ENCODE measurements around the gene FAM163B.

Gene FAM163B

DNA sequence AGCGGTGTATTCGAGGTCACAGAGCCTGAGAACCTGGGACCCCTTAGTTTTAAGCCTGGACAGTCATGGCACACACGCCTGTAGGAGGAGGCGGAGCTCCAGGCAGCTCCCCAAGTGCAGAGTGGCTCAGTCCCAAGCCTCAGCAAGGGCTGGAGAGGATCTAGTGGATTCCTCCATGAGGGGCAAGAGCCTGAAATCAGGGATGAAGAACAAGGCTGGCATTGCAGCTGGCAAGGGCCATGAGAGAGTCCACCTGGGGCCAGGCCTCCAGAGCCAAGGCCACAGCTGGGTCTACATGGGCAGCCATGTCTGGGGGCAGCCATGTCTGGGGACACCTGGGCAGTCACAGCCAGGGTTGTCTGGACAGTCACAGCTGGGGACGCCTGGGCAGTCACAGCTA is 52.8 kb downstream of the FAM163B start:
- FAIRE-seq (no peak), DNase-seq (ENCODE audit: insufficient read length, low spot score) (no peak)

DNA sequence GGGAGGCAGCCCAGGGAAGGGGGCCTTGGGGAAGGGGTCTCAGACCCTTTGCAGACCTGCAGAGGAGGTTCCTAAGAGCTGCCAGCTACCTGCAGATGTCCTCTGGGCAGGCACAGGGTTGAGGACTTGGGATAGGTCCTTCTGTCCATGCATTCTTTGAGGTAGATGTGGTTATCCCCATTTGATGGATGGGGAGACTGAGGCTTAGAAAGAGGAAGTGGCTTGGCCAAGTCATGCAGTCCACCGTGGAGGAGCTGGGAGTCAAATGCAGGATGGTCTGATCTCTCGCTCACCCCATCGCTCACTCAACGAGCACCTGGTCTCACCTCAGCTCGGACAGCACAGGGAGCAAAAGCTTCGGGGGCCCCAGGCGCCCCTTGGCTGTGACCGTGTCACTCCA is 54.5 kb downstream of the FAM163B start:
- FAIRE-seq (no peak), DNase-seq (ENCODE audit: insufficient read length, low spot score) (no peak)

DNA sequence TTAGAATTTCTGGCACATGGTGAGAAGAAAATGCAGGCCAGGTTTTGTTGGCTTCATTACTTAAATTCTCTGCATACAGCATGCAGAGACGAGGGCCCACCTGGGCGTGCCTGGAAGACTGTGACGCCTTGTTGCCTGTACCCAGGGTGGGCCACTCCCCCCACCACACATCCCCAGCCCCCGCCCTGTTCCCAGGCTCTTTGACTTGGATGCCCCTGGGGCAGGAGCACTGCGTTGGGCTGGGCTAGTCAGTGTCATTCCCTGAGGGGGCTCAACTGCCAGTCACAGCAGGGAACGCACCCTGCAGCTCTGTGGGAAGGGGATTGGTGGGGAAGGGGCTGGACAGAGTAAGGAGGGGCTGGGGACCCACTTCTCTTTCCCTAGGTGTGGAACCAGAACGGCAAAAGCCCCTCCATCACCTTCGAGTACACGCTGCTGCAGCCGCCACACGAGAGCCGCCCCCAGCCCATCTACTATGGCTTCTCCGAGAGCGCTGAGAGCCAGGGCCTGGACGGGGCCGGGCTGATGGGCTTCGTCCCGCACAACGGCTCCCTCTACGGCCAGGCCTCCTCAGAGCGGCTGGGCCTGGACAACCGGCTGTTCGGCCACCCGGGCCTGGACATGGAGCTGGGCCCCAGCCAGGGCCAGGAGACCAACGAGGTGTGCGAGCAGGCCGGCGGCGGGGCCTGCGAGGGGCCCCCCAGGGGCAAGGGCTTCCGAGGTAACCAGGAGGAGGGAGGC is 55.0 kb downstream of the FAM163B start:
- DNase-seq (ENCODE audit: insufficient read length, low spot score) (no peak), FAIRE-seq (no peak)

DNA sequence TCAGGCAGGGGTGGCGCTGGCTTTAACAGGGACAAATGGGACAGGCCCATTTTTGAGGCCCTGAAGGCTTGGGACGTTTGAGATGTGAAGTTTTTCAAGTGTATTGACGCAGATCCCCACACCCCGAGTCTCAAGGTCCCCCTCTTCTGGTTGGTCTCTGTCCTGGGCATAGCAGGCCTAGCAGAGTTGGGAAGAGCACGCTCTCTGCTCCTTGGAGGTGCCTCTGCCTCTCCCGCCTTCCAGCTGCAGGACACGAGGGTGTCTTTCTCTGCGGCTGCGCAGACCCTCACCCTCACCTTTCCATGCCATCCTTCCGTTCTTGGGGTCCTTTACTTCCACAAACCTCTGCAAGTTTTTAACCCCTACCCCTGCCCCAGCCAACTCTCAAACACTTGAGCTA is 56.1 kb downstream of the FAM163B start:
- DNase-seq (ENCODE audit: insufficient read length, low spot score) (no peak), FAIRE-seq (no peak)

DNA sequence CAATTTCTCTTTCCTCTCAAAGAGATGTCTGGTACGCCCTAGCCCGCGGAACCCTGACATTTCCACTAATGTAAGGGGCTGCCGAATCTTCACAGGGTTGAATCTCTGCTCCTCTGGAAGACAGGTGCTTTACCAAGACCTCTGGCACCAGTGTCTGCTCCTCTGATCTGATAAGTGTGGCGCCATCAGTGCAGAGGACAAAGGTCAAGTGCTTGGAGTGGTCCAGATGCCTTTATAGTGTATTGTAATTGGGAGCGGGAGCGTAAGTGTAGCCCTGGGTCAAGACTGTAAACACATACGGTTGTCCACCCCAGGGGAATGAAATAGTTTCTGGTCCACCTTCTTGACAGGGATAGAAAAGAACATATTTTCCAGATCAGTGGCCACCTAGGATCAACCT is 57.0 kb downstream of the FAM163B start:
- DNase-seq (ENCODE audit: insufficient read length, low spot score), result no peak
- FAIRE-seq, result no peak

DNA sequence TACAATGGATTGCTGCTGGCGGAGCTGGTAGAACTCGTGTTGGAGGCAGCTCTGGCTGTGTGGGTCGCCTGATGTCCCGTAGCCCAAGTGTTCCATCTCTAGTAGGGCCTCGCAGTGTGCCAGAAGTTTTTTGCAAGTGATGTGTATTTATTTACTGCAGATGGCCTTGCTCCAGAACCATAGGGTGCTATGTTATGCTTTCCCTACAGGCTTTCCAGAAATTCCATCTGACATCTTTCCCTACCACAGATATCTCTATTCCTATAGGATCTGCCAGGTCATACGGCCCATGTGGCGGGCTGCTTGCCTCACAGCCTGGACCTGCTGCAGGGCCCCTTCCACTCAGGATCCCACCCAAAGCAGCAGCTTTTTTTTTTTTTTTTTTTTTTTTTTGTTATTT is 57.7 kb downstream of the FAM163B start:
- no peak for FAIRE-seq
- DNase-seq (ENCODE audit: insufficient read length, low spot score), result no peak

DNA sequence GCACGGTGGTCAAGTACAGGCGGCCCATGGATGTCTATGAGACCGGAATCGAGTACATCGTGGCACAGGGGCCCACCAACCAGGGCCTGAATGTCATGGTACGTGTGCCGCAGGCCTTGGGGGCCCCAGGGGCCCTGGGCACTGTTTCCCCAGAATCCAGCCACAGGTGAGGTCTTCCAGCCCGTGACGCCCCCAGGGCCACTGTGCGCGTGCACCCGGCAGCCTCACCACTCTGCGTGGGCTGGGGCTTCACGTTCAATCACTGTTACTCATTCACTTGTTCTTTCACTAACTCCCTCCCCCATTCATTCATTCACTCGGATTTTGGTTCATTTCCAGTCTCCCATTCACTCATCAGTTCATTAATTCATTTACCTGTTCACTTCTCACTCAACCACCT is 62.1 kb downstream of the FAM163B start:
- DNase-seq (ENCODE audit: insufficient read length, low spot score) (no peak), FAIRE-seq (no peak)

DNA sequence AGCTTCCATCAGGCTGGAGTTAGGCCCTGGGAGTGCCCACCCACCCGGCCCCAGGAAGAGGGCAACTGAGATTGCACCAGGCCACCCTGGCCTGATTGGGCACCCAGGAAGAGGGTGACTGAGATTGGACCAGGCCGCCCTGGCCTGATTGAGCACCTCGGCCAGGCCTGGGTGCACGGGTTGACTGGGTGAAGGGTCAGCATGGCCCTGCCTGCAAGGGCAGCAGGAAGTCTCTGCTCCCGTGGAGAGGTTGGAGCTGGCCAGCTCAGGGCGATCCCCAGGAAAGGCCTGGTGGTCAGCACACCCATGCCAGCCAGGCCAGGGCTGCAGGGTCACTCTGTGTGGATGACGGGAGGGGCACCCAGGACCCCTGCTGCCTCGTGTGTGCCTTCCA is 62.9 kb downstream of the FAM163B start:
- DNase-seq (ENCODE audit: insufficient read length, low spot score), result no peak
- FAIRE-seq, result no peak

DNA sequence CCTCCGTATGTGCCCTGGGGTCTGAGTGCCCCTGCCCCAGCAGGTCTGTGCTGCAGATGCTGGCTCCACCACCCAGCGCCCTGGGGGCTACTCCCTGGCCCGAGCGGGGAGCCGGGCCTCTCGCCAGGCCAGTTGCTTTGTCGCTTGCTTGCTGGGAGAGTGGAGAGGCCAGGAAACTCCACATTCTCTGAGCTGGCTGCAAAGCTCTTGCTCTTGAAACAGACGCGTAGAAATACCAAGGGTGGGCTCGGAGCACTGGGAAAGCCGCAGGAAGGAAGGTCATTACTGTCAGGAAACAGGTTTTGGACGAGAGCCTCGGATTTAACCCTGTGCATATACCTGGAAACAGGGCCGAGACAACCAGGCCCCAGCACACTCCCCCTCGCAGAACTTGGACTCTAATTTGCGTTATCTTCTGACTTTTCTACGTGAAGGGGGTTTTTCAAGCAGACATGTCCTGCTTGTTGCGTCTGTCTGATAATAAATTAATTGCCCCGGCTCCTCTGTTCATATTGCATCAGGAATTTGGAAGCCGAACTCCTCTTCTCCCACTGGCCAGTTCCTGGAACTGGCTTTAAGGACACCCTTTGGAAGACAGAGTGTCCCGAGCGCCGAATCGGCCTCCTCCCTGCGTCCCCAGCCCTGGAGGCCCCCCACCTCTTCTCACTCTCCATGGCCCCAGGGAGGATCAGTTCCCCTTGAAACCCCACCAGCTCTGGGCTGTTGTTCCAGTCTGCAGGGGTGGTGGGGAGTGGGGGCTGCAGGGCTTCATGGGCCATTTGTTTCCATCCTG is 63.5 kb downstream of the FAM163B start:
- DNase-seq (ENCODE audit: insufficient read length, low spot score), result no peak
- FAIRE-seq, result no peak

DNA sequence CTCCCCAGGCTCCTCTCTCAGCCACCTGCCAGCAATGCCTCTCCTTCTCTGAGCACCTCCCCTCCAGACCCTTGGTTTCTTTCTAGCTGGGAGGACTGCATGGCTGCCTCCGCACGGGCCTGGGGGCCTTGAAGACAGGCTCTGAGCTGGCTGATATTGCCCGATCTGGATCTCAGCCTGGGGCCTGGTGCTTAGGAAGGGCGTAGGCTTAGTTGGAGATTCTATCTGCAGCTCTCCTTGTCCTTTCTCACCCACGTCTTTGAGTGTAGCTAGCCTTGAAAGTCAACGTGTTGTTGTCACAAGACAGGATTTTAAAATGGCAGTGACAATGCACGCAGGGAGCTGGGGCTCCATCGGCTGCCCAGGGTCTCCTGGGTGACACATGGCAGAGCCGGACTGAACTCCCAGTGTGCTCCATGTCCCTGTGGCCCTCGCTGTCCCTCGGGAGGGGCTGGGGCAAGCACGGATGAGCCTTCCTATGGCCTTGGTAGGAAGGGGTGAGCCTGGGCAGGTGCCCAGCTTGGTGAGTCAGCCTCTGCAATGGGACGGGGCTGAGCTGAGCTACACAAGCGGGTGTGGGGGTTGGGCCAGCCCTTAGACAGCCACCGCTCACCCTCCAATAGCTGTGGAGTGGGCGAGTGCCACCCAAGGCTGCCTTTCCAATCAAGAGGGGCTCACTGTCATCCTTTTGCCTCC is 65.3 kb downstream of the FAM163B start:
- DNase-seq (ENCODE audit: insufficient read length, low spot score), result no peak
- no peak for FAIRE-seq

DNA sequence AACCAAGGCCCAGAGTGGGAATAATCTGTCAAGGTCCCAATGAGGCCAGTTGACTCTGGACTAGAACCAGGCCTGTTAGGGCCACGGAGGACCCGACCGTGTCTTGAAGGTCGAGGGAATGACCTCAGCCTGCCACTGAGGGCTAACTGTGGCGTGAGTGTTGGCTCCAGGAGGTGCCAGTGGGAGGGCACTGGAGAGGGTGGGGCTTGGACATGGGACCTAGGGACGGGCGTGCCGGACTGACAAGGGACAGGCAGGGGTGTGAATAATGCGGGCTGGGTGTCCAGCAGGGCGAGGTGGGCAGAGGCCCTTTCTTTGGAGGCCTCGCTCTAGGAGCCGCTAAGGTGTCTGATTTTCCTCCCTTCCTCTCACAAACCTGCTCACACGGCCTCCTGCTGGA is 67.2 kb downstream of the FAM163B start:
- FAIRE-seq, result no peak
- DNase-seq (ENCODE audit: insufficient read length, low spot score), result no peak

DNA sequence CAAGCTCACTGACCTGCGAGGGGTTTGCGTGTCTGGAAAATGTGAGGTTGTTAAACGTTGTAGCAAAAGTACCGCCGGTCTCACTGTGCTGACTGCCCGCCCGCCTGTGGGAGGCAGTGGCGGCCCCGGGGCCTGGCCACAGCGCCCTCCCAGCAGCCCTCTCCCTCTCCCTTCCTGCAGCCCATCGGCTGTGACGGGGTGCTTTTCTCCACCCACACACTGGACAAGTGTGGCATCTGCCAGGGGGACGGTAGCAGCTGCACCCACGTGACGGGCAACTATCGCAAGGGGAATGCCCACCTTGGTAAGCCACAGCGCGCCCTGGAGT is 68.5 kb downstream of the FAM163B start:
- no peak for DNase-seq (ENCODE audit: insufficient read length, low spot score)
- FAIRE-seq, result no peak

DNA sequence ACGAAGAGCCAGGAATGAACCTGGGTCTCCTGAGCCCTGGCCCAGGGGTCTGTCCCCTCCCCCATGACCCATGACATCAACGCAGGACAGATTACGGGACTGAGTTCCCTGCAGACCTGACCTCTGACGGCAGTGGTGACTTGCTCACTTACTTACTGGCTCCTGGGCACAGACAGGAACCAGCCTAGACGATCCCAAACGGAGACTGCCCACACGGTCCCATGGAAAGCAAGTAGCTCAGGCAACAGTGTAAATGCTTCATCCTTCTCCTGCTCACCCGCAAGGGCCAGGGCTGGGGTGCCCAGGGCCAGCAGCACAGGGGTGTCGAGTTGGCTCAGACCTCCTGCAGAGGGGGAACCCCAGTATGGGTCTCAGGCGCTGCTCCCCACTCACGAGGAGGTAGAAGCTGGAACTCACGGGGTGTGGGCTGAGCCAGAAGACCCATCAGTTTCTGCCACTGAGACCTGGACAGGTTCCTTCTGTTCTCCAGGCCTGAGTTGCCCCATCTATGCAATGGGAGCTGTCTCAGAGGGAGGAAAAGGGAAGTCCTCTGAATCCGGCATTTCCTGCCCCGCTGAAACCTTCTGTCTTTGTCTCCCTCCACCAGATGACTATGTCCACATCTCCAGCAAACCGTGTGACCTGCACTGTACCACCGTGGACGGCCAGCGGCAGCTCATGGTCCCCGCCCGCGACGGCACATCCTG is 69.0 kb downstream of the FAM163B start:
- FAIRE-seq (no peak), DNase-seq (ENCODE audit: insufficient read length, low spot score) (no peak)

DNA sequence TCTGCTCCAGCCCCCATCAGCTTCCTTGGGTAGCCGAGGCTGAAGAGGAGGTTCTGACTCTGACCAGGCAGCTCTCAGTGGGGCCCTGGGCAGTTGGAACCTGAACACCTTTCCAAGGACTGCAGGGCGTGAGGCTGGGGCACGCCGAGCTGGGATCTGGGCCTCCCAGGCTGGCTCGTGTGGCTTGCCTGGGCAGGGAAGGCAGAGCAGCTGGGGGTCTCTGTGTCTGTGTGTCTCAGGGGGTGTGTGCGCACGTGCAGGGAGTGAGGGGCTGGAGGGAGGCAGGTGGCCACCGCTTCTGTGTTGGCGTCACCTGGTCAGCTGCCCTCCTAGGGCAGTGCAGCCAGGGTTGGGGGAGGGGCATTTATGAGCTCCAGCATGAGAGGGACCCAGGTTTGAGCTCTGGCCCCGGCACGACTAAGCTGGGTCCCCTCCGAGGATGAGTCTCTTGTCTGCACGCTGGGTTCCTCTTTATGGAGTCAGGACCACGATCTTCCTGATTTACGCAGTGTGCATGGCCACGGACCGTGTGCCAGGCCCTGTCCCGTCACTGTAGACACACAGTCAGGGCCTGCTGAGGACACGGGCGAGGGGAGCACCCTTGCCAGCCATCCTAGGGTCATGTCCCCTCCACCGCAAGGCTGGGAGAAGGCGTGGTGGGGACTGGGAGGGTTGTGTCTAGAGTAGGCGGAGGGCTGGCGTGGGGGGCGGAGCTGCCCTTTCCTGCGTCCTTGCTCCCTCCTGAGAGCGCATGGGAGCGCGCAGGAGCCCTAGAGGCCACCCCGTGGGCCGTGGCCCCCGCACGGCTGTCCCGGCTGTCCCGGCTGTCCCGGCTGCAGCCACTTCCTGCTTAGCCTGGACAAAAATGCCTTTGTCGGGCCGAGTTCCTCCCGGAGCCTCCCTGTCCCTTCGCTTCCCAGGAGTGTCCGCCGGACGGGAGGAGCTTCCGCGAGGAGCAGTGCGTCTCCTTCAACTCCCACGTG is 70.0 kb downstream of the FAM163B start:
- FAIRE-seq (no peak), DNase-seq (ENCODE audit: insufficient read length, low spot score) (no peak)

DNA sequence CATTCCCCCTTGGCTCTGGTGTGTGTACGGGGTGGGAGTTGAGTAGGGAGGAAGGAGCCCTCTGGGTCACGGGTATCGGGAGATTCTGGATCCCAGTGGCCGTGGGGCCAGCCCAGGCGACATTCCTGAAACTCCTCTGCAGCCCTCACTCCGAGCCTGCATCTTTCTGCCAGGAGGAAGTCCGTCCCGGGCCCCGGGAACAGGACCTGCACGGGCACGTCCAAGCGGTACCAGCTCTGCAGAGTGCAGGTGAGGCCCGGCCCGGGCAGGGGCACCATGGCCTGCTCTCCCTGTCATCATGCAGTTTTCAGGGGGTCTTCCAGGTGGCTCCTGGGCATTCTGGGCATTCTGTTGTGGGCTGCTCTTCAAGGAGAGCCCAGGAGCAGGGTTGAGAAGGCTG is 71.0 kb downstream of the FAM163B start:
- DNase-seq (ENCODE audit: insufficient read length, low spot score), result no peak
- FAIRE-seq, result no peak

DNA sequence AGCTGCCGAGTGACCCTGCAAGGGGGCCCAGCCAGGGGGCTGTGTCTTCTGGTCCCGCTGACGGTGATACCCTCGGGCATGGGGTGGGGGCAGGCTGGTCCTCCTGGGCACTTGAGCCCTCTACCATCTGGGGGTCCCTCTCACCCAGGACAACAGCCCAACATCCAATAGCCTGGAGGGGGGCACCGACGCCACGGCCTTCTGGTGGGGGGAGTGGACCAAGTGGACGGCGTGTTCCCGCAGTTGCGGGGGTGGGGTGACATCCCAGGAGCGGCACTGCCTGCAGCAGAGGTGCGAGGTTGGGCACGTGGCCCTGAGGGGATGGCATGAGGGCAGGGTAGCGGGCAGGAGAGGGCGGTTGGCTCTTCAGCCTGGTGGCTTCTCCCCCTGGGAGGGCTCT is 71.9 kb downstream of the FAM163B start:
- no peak for FAIRE-seq
- DNase-seq (ENCODE audit: insufficient read length, low spot score), result no peak

DNA sequence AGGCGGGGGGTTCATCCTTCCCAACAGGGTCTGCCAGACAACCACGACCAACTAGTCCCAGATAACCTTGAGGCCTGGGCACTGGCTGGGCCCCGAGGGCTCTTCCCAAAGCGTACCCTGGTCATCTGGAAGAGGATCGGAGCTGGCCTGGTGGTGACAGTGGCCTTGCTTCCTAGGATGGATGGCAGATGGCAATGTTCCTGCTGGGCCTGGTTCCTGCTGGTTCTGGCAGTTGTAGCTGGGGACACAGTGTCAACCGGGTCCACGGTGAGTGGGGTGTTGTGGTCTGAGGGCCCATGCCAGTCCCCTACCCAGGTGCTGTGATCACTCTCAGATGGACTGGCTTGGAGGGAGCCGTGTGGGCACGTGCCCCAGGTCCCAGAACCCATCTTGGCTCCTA is 72.7 kb downstream of the FAM163B start:
- FAIRE-seq (no peak), DNase-seq (ENCODE audit: insufficient read length, low spot score) (no peak)

DNA sequence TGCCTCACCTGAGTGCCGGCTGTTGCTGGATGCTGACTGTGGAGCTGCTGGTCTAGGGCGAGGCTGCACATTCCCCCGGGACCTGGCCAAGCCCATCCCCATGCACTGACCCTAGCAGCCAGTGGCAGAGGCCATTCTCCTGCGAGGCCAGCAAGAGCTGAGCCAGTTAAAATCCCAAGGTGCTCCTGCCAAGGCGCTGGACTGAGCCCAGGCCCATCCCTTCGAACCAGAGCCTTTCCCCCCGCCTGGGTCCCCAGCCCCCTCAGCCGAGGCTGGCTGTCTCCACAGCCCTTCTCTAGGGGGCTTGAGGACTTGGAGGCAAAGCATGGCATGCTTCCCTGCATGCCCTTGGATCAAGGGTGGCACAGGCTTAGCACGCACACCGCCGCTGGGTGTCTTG is 73.1 kb downstream of the FAM163B start:
- DNase-seq (ENCODE audit: insufficient read length, low spot score) (no peak), FAIRE-seq (no peak)

DNA sequence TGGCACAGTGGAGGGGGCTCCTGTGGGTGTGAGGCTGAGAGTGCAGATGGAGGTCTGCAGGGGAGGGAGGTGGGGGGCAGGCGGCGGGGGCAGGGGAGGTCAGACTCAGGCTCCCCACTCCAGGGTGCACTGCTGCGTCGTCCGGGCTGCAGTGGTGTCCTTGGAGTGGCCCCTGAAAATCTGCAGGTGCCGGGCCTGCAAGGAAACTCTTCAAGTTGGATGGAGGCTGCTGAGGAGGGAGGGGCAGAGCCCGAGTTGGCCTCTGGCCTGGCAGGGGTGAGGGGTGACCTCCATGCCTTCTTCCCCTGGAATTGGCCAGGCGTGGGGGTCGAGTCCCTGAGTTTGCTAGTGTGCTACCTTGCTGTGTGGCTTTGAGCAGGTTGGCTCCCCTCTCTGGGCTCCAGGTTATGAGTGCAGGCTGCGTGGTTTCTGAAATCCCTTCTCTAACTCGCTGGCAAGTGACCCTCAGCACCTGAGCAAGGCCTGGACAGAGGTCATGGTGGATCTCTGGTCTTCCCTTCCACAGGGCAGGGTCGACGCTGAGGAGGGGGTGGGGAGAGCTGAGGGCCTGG is 73.8 kb downstream of the FAM163B start:
- FAIRE-seq, result no peak

More for the DNA sequence above, 73.8 kb downstream of the FAM163B start:
- no peak for DNase-seq (ENCODE audit: insufficient read length, low spot score)
